Measurements from ENCODE around the gene DNAJC15. TPM values are rescaled to one million over a fixed set of nuclear protein-coding genes. Genes with fewer than 3 reads are reported as not detected.

Gene DNAJC15
- polyA plus RNA-seq, 1 experiment, result 63.9 TPM

- no peak for DNase-seq (ENCODE audit: low read depth)
- no peak for TF ChIP-seq CTCF (IDR thresholded peaks at IDR 0.05; ENCODE audit: insufficient read depth, low read depth, low read length)
- Histone ChIP-seq H3K4me3 (ENCODE audit: low read depth, low read length) (no peak overlapping the region), H3K36me3 (ENCODE audit: control insufficient read depth, insufficient read depth, low read length) (no peaks in the 10 kb centered on the region), H3K27me3 (ENCODE audit: control insufficient read depth, insufficient read depth, low read length) (no peaks in the 10 kb centered on the region)
- CTCF ChIA-PET, result interaction anchor here (1.4 to 1.8 kb wide), 2 partner anchors 112 to 198 kb away, joined by 4 read pairs; no protein-coding TSS in a partner anchor
- POLR2A ChIA-PET, result no interaction called here
Measured at GRCh38 chr13:43081866-43082265, 58.5 kb downstream of the DNAJC15 start.

- no peaks in the 10 kb centered on the region for H3K27me3 ChIP-seq (ENCODE audit: control insufficient read depth, insufficient read depth, low read length)
- ChIA-PET CTCF (interaction anchor here (1.3 to 1.7 kb wide), 2 partner anchors 12 to 721 kb away, joined by 4 to 7 read pairs; no protein-coding TSS in a partner anchor), POLR2A (no interaction called here)
- H3K4me3 ChIP-seq (ENCODE audit: low read depth, low read length), result no peak overlapping the region
- TF ChIP-seq CTCF (IDR thresholded peaks at IDR 0.05; ENCODE audit: insufficient read depth, low read depth, low read length), result no peak
- DNase-seq (ENCODE audit: low read depth), result no peak
- no peaks in the 10 kb centered on the region for H3K36me3 ChIP-seq (ENCODE audit: control insufficient read depth, insufficient read depth, low read length)
Measured at GRCh38 chr13:43083750-43084149, 60.4 kb downstream of the DNAJC15 start.

GRCh38 chr13:43085545-43085944, 62.2 kb downstream of the DNAJC15 start:
- CTCF ChIA-PET, result interaction anchor here (0.9 to 2.3 kb wide), 9 partner anchors 9 to 719 kb away, joined by 3 to 7 read pairs (median 3); no protein-coding TSS in a partner anchor
- no peak for DNase-seq (ENCODE audit: low read depth)
- TF ChIP-seq CTCF (IDR thresholded peaks at IDR 0.05; ENCODE audit: insufficient read depth, low read depth, low read length), result peak; percentile 40; the same call in 1 of the 2 replicates
- POLR2A ChIA-PET, result no interaction called here
- Histone ChIP-seq H3K36me3 (ENCODE audit: control insufficient read depth, insufficient read depth, low read length) (no peaks in the 10 kb centered on the region), H3K27me3 (ENCODE audit: control insufficient read depth, insufficient read depth, low read length) (no peaks in the 10 kb centered on the region), H3K4me3 (ENCODE audit: low read depth, low read length) (no peak overlapping the region)

GRCh38 chr13:43086181-43086580, 62.8 kb downstream of the DNAJC15 start:
- no peak overlapping the region for H3K4me3 ChIP-seq (ENCODE audit: low read depth, low read length)
- POLR2A ChIA-PET, result no interaction called here
- DNase-seq (ENCODE audit: low read depth), result no peak

GRCh38 chr13:43088093-43088511, 64.7 kb downstream of the DNAJC15 start:
- TF ChIP-seq CTCF (IDR thresholded peaks at IDR 0.05; ENCODE audit: insufficient read depth, low read depth, low read length), result no peak
- CTCF ChIA-PET, result interaction anchor here (0.8 to 1.5 kb wide), 3 partner anchors 699 to 791 kb away, joined by 3 to 5 read pairs (median 3); partner anchors contain the start of genes CCDC122, ENOX1 and LACC1
- no peaks in the 10 kb centered on the region for H3K27me3 ChIP-seq (ENCODE audit: control insufficient read depth, insufficient read depth, low read length)
- H3K36me3 ChIP-seq (ENCODE audit: control insufficient read depth, insufficient read depth, low read length), result no peaks in the 10 kb centered on the region
- DNase-seq (ENCODE audit: low read depth), result no peak
- no peak overlapping the region for H3K4me3 ChIP-seq (ENCODE audit: low read depth, low read length)
- POLR2A ChIA-PET, result no interaction called here

More at GRCh38 chr13:43086181-43086580, 62.8 kb downstream of the DNAJC15 start:
- TF ChIP-seq CTCF (IDR thresholded peaks at IDR 0.05; ENCODE audit: insufficient read depth, low read depth, low read length), result no peak
- Histone ChIP-seq H3K36me3 (ENCODE audit: control insufficient read depth, insufficient read depth, low read length) (no peaks in the 10 kb centered on the region), H3K27me3 (ENCODE audit: control insufficient read depth, insufficient read depth, low read length) (no peaks in the 10 kb centered on the region)
- CTCF ChIA-PET, result interaction anchor here (0.6 to 2.3 kb wide), 5 partner anchors 9 to 433 kb away, joined by 3 to 7 read pairs (median 3); no protein-coding TSS in a partner anchor
